Kidney (tissue), 14 donors: ENCODE measurements around the gene WDFY4. TPM values are rescaled to one million over a fixed set of nuclear protein-coding genes. Genes with fewer than 3 reads are reported as not detected.

Experiments used
- DNase-seq, 5 donors: peaks; one replicate each; pipeline ENCODE4 v3.0.0-alpha.2; 2013 to 2020
- FAIRE-seq: peaks from 2 replicates; lab custom pipeline; 2012; peaks lifted over from hg19 to GRCh38; lab: Jason Lieb, UNC
- H3K27ac ChIP-seq, 2 donors: one replicate each; pipeline ENCODE4 v1.7.0; 2013; ENCODE audit warnings: low read depth in 2 of 2, low read length in 2 of 2, inconsistent platforms in 1 of 2
- H3K27me3 ChIP-seq: one replicate; pipeline ENCODE4 v1.7.1; 2013; ENCODE audit warnings: low read length, inconsistent platforms; ENCODE audit not compliant: control insufficient read depth, insufficient read depth
- H3K36me3 ChIP-seq, 3 donors: one replicate each; pipeline versions ENCODE4 v1.7.0 to v1.7.1; 2013; ENCODE audit warnings: low read length in 3 of 3, control low read depth in 1 of 3, inconsistent platforms in 1 of 3; ENCODE audit not compliant: insufficient read depth in 3 of 3, control insufficient read depth in 2 of 3
- H3K4me1 ChIP-seq, 3 donors: one replicate each; pipeline versions ENCODE4 v1.7.0 to v1.7.1; 2013; ENCODE audit warnings: low read length in 3 of 3, inconsistent platforms in 1 of 3, low read depth in 1 of 3; ENCODE audit not compliant: control insufficient read depth in 2 of 3, insufficient read depth in 2 of 3
- H3K4me3 ChIP-seq, 3 donors: one replicate each; pipeline versions ENCODE4 v1.7.0 to v1.8.1; 2013; ENCODE audit warnings: low read length in 3 of 3, control low read depth in 1 of 3, inconsistent platforms in 1 of 3
- H3K9ac ChIP-seq, 3 donors: one replicate each; pipeline versions ENCODE4 v1.7.0 to v1.7.1; 2013; ENCODE audit warnings: low read length in 3 of 3, control low read depth in 1 of 3, inconsistent platforms in 1 of 3
- H3K9me3 ChIP-seq, 3 donors: one replicate each; pipeline versions ENCODE4 v1.7.0 to v1.7.1; 2013; ENCODE audit warnings: low read length in 3 of 3, control low read depth in 1 of 3, inconsistent platforms in 1 of 3; ENCODE audit not compliant: control insufficient read depth in 2 of 3, insufficient read depth in 1 of 3
- intact Hi-C: fragments of 100-400 bp; cut with DNase I; formaldehyde crosslinking; loops from one replicate; pipeline ENCODE4 v1.11.1; 2022
- polyA plus RNA-seq: library from polyadenylated mRNA; stranded (reverse); fragments of 350-450 nt; fragmentation: Illumina TruSeq; extraction: RNeasy Lipid Tissue Mini Kit (QIAGEN cat#74804); gene quantifications from one replicate; pipeline ENCODE4 v1.2.3, GENCODE V29; 2014; ENCODE audit warnings: low read depth, low replicate concordance; ENCODE audit not compliant: insufficient read depth
- total RNA-seq: library from RNA; stranded (reverse); fragmentation: NEBNext Ultra II Directional; extraction: Animal tissue kit (Norgen Biotek cat#: 25700); gene quantifications from one replicate; pipeline ENCODE4 v1.2.1, GENCODE V29; 2021
- TF ChIP-seq, protein P1 (sequence below): IDR thresholded peaks from 3 replicates; pipeline ENCODE4 v1.5.1; 2012; ENCODE audit warnings: mild to moderate bottlenecking, moderate library complexity, borderline replicate concordance; ENCODE audit not compliant: insufficient read depth; ENCODE audit errors: extremely low read depth
- donor health status: control.
- donor health status: control.
- donor health status: control.
- donor health status: control.
- donor health status: control.
- donor health status: DM: yes; HTN: yes; CAD: no.
- donor health status: Normal renal cell carcinoma (clear cell type).

Gene WDFY4
- total and polyA plus RNA-seq, 2 donors from 2014 or later, result 1.7 to 13.3 TPM

DNA sequence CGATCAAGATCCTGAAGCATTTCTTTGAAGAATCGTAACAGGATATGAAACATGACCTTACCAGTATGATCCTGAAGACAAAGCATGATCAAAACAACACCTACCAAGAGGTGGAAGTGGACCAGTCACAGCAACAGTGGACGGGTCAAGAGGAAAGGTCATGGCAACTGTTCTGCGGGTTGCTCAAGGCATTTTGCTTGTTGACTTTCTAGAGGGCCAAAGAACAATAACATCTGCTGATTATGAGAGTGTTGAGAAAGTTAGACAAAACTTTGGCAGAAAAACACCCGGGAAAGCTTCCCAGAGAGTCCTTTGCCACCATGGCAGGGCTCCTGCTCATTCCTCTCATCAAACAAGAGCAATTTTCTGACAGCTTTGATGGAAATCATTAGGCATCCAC lies 320.6 kb downstream of the WDFY4 start:
- FAIRE-seq (no peak), DNase-seq (no peak)
- TF ChIP-seq, protein P1, sequence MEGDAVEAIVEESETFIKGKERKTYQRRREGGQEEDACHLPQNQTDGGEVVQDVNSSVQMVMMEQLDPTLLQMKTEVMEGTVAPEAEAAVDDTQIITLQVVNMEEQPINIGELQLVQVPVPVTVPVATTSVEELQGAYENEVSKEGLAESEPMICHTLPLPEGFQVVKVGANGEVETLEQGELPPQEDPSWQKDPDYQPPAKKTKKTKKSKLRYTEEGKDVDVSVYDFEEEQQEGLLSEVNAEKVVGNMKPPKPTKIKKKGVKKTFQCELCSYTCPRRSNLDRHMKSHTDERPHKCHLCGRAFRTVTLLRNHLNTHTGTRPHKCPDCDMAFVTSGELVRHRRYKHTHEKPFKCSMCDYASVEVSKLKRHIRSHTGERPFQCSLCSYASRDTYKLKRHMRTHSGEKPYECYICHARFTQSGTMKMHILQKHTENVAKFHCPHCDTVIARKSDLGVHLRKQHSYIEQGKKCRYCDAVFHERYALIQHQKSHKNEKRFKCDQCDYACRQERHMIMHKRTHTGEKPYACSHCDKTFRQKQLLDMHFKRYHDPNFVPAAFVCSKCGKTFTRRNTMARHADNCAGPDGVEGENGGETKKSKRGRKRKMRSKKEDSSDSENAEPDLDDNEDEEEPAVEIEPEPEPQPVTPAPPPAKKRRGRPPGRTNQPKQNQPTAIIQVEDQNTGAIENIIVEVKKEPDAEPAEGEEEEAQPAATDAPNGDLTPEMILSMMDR, result no peak
- Histone ChIP-seq H3K4me1 (peaks cover 0 to 8% (median 5%) of the 10 kb centered on the region in 3 donors), H3K27ac (no peak overlapping the region), H3K9me3 (no peaks in the 10 kb centered on the region), H3K4me3 (no peak overlapping the region), H3K9ac (no peak overlapping the region), H3K27me3 (no peaks in the 10 kb centered on the region), H3K36me3 (no peaks in the 10 kb centered on the region)
- intact Hi-C loops, result no loop called here

DNA sequence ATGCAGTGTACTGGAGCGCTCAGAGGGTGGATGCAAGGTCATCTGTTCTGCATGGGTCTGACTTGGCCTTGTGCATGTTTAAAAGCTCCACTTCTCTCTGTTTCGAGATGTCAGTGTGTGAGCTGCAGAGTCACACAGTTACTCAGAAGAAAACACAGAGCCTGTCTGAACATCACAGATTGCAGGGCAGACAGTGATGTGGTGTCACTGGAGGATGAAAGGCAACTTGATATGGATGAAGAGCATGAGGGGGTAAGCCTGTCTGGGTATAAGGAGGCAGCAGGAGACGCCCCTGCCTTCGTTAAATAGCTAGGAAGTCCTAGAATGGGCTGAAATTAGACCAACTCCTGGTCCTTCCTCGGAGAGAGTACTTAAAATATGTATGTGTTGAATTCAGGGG lies 322.5 kb downstream of the WDFY4 start:
- Histone ChIP-seq H3K9me3 (no peaks in the 10 kb centered on the region), H3K4me3 (no peak overlapping the region), H3K27ac (no peak overlapping the region), H3K36me3 (no peaks in the 10 kb centered on the region), H3K9ac (no peak overlapping the region), H3K4me1 (peaks cover 0 to 6% (median under 1%) of the 10 kb centered on the region in 3 donors), H3K27me3 (no peaks in the 10 kb centered on the region)
- TF ChIP-seq, protein P1, result no peak
- DNase-seq, result no peak
- FAIRE-seq, result no peak
- intact Hi-C loops, result no loop called here

DNA sequence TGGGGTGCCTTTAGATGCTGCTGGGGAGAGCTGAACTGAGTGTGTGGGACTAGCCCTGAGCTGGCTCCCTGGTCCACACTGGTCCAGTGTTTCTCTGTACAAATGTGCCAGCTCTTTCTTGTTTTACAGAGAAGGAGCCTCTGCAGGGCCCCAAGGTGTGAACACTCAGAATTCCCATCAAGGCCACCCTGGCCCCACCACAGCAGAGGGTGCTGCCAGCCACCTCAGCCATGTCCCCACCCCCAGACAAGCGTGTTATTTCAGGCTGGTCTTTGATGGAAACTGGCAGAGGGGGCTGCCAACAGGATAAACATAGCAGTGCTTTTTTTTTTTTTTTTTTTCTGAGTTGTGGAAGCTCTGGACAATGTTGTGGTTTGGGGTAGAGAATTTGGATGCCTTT lies 323.4 kb downstream of the WDFY4 start:
- H3K27me3 ChIP-seq, result no peaks in the 10 kb centered on the region
- DNase-seq (no peak), FAIRE-seq (no peak)
- TF ChIP-seq, protein P1, result no peak
- no peak overlapping the region for H3K9ac ChIP-seq
- no peaks in the 10 kb centered on the region for H3K9me3 ChIP-seq
- H3K4me3 ChIP-seq, result no peak overlapping the region
- intact Hi-C loops, result no loop called here
- H3K4me1 ChIP-seq, result peaks cover 0 to 6% (median 0%) of the 10 kb centered on the region in 3 donors
- no peak overlapping the region for H3K27ac ChIP-seq
- H3K36me3 ChIP-seq, result no peaks in the 10 kb centered on the region
